Endothelial cell of umbilical vein (primary cell): ENCODE measurements around the gene VIPR2.

Source experiments
- POLR2A ChIP-seq: IDR thresholded peaks from 2 replicates; pipeline ENCODE4 v1.6.1; 2012; ENCODE audit warnings: low read depth, mild to moderate bottlenecking, control low read depth, low read length
- TF ChIP-seq, protein P1 (sequence below), 2 donors: IDR thresholded peaks; 1 replicate in 1 of 2; 2 replicates in 1 of 2; pipeline ENCODE4 v1.5.1; 2011; ENCODE audit warnings: low read length in 2 of 2, mild to moderate bottlenecking in 2 of 2, moderate library complexity in 2 of 2, control low read depth in 1 of 2, inconsistent platforms in 1 of 2, low read depth in 1 of 2; ENCODE audit not compliant: insufficient read depth in 1 of 2; ENCODE audit errors: extremely low read depth in 1 of 2

DNA sequence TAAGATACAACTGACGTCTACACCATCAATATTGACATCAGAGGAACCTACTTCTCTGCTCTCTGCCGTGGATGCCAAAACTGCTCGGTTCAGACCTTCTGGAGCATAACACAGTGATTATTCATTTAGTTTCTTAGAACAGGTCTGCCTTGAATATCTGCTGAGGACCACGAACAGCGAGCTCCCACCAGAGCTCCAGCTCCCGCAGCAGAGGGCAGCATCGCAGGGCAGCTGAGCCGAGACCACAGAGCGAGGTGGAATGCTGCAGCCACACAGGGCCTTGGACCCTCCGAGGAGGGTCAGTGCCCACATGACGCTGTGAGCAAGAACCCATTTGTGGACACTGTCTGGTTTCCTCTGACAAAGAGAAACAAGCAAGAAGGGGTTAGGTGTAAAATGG lies 6.8 kb downstream of the VIPR2 start:
- TF ChIP-seq, protein P1, sequence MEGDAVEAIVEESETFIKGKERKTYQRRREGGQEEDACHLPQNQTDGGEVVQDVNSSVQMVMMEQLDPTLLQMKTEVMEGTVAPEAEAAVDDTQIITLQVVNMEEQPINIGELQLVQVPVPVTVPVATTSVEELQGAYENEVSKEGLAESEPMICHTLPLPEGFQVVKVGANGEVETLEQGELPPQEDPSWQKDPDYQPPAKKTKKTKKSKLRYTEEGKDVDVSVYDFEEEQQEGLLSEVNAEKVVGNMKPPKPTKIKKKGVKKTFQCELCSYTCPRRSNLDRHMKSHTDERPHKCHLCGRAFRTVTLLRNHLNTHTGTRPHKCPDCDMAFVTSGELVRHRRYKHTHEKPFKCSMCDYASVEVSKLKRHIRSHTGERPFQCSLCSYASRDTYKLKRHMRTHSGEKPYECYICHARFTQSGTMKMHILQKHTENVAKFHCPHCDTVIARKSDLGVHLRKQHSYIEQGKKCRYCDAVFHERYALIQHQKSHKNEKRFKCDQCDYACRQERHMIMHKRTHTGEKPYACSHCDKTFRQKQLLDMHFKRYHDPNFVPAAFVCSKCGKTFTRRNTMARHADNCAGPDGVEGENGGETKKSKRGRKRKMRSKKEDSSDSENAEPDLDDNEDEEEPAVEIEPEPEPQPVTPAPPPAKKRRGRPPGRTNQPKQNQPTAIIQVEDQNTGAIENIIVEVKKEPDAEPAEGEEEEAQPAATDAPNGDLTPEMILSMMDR (IDR thresholded peaks at IDR 0.05; ENCODE audit: extremely low read depth in 1 of 2, insufficient read depth in 1 of 2, low read depth in 1 of 2, low read length in 2 of 2), result no peak
- no peak for TF ChIP-seq POLR2A
